Chondrocyte (in vitro differentiated cells): Measurements from ENCODE around the gene GFRA1. TPM values are rescaled to one million over a fixed set of nuclear protein-coding genes. Genes with fewer than 3 reads are reported as not detected.

Source experiments
- DNase-seq: peaks from one replicate; pipeline ENCODE4 v3.0.0; 2021; ENCODE audit warnings: mixed read lengths, low spot score
- H3K27ac Mint-ChIP-seq: one replicate; pipeline ENCODE4 v1.8.0; 2021; ENCODE audit warnings: mild to moderate bottlenecking, moderate library complexity, mixed read lengths; ENCODE audit not compliant: unreplicated experiment
- H3K27me3 Mint-ChIP-seq: 2 replicates; pipeline ENCODE4 v1.8.0; 2021; ENCODE audit warnings: low read depth, mixed read lengths
- H3K36me3 Mint-ChIP-seq: 2 replicates; pipeline ENCODE4 v1.8.0; 2021; ENCODE audit warnings: low read depth, mixed read lengths
- H3K4me1 Mint-ChIP-seq: 2 replicates; pipeline ENCODE4 v1.8.0; 2021; ENCODE audit warnings: low read depth, mild to moderate bottlenecking, mixed read lengths
- H3K4me3 Mint-ChIP-seq: one replicate; pipeline ENCODE4 v1.8.0; 2021; ENCODE audit warnings: mild to moderate bottlenecking, moderate library complexity, mixed read lengths; ENCODE audit not compliant: unreplicated experiment
- H3K9me3 Mint-ChIP-seq: 2 replicates; pipeline ENCODE4 v1.8.0; 2021; ENCODE audit warnings: low read depth, mixed read lengths
- CTCF ChIP-seq: fragments of 200-600 bp; sonication (generic); IDR thresholded peaks from 2 replicates; pipeline ENCODE4 v1.5.0; 2021; ENCODE audit warnings: antibody characterized with exemption, mild to moderate bottlenecking, moderate library complexity
- total RNA-seq: library from RNA; stranded (reverse); gene quantifications from 3 replicates; pipeline ENCODE4 v1.2.1, GENCODE V29; 2021

GFRA1 gene
- total RNA-seq, 1 donor from 2014 or later = 79.7 TPM

GRCh38 chr10:116069856-116070255, 203.2 kb downstream of the GFRA1 start:
- no peak overlapping the region for H3K27ac Mint-ChIP-seq
- H3K4me1 Mint-ChIP-seq = peaks cover 9% of the 10 kb centered on the region
- no peak for DNase-seq
- H3K4me3 Mint-ChIP-seq = no peak overlapping the region
- H3K36me3 Mint-ChIP-seq = no peaks in the 10 kb centered on the region
- no peaks in the 10 kb centered on the region for H3K27me3 Mint-ChIP-seq
- TF ChIP-seq CTCF = no peak
- H3K9me3 Mint-ChIP-seq = no peaks in the 10 kb centered on the region

- H3K27ac Mint-ChIP-seq = no peak overlapping the region
- no peaks in the 10 kb centered on the region for H3K9me3 Mint-ChIP-seq
- peaks cover 2% of the 10 kb centered on the region for H3K4me1 Mint-ChIP-seq
- H3K36me3 Mint-ChIP-seq = peaks cover under 1% of the 10 kb centered on the region
- TF ChIP-seq CTCF = no peak
- H3K4me3 Mint-ChIP-seq = no peak overlapping the region
- H3K27me3 Mint-ChIP-seq = no peaks in the 10 kb centered on the region
- no peak for DNase-seq
Measured at GRCh38 chr10:116067825-116068224, 205.2 kb downstream of the GFRA1 start.

GRCh38 chr10:116063107-116063506, 209.9 kb downstream of the GFRA1 start:
- DNase-seq = no peak
- Mint-ChIP-seq H3K27me3 (no peaks in the 10 kb centered on the region), H3K9me3 (no peaks in the 10 kb centered on the region), H3K27ac (no peak overlapping the region), H3K4me1 (no peaks in the 10 kb centered on the region), H3K4me3 (no peak overlapping the region), H3K36me3 (peaks cover 8% of the 10 kb centered on the region)
- TF ChIP-seq CTCF = no peak

GRCh38 chr10:116060864-116061263, 212.1 kb downstream of the GFRA1 start:
- peaks cover 8% of the 10 kb centered on the region for H3K36me3 Mint-ChIP-seq
- no peak for TF ChIP-seq CTCF
- H3K9me3 Mint-ChIP-seq = no peaks in the 10 kb centered on the region
- no peaks in the 10 kb centered on the region for H3K4me1 Mint-ChIP-seq
- H3K27ac Mint-ChIP-seq = no peak overlapping the region
- no peak overlapping the region for H3K4me3 Mint-ChIP-seq
- no peak for DNase-seq
- H3K27me3 Mint-ChIP-seq = no peaks in the 10 kb centered on the region

GRCh38 chr10:116059320-116059719, 213.7 kb downstream of the GFRA1 start:
- Mint-ChIP-seq H3K4me3 (no peak overlapping the region), H3K9me3 (no peaks in the 10 kb centered on the region), H3K36me3 (peaks cover 8% of the 10 kb centered on the region), H3K27ac (no peak overlapping the region), H3K27me3 (no peaks in the 10 kb centered on the region), H3K4me1 (no peaks in the 10 kb centered on the region)
- DNase-seq = no peak
- no peak for TF ChIP-seq CTCF
